Endodermal cell (in vitro differentiated cells): ENCODE data around the gene ADK. TPM values are rescaled to one million over a fixed set of nuclear protein-coding genes. Genes with fewer than 3 reads are reported as not detected.
"Not testable (repeated sequence)": the region's sequence is repeated elsewhere in the genome, so short reads cannot be mapped to it uniquely, and the experiment has no call there.

ENCODE experiments used
- DNase-seq: peaks from one replicate; pipeline ENCODE4 v3.0.0-alpha.2; 2017
- H3K27ac ChIP-seq: 2 replicates; pipeline ENCODE4 v1.5.1; 2013; ENCODE audit warnings: mild to moderate bottlenecking, low read depth, low read length, moderate library complexity
- H3K27me3 ChIP-seq: 2 replicates; pipeline ENCODE4 v1.6.1; 2013; ENCODE audit warnings: mild to moderate bottlenecking, low read length, moderate library complexity; ENCODE audit not compliant: insufficient read depth, control insufficient read depth, poor library complexity, severe bottlenecking
- H3K36me3 ChIP-seq: 2 replicates; pipeline ENCODE4 v1.7.0; 2013; ENCODE audit warnings: mild to moderate bottlenecking, low read length, moderate library complexity; ENCODE audit not compliant: control insufficient read depth, insufficient read depth
- H3K4me1 ChIP-seq: one replicate; pipeline ENCODE4 v1.7.0; 2013; ENCODE audit warnings: low read length; ENCODE audit not compliant: control insufficient read depth, insufficient read depth
- H3K4me3 ChIP-seq: 2 replicates; pipeline ENCODE4 v1.5.1; 2013; ENCODE audit warnings: mild to moderate bottlenecking, low read length, moderate library complexity
- H3K9ac ChIP-seq: 2 replicates; pipeline ENCODE4 v1.6.1; 2013; ENCODE audit warnings: mild to moderate bottlenecking, low read length, moderate library complexity; ENCODE audit not compliant: poor library complexity, severe bottlenecking; ENCODE audit errors: extremely low read depth
- H3K9me3 ChIP-seq: 2 replicates; pipeline ENCODE4 v1.6.1; 2013; ENCODE audit warnings: mild to moderate bottlenecking, low read length, moderate library complexity; ENCODE audit not compliant: control insufficient read depth
- H3K27ac Mint-ChIP-seq: 2 replicates; pipeline ENCODE4 v1.8.0; 2020; ENCODE audit warnings: mixed read lengths
- H3K27me3 Mint-ChIP-seq: 2 replicates; pipeline ENCODE4 v1.8.0; 2021; ENCODE audit warnings: mild to moderate bottlenecking, mixed read lengths; ENCODE audit not compliant: insufficient read depth
- H3K36me3 Mint-ChIP-seq: 2 replicates; pipeline ENCODE4 v1.8.0; 2020; ENCODE audit warnings: low read depth, mixed read lengths
- H3K4me1 Mint-ChIP-seq: 2 replicates; pipeline ENCODE4 v1.8.0; 2020; ENCODE audit warnings: mixed read lengths
- H3K4me3 Mint-ChIP-seq: 2 replicates; pipeline ENCODE4 v1.8.0; 2020; ENCODE audit warnings: mild to moderate bottlenecking, moderate library complexity, mixed read lengths
- H3K9me3 Mint-ChIP-seq: 2 replicates; pipeline ENCODE4 v1.8.0; 2020; ENCODE audit warnings: mild to moderate bottlenecking, mixed read lengths
- CTCF ChIP-seq: fragments of 200-600 bp; sonication (generic); conservative IDR thresholded peaks from 2 replicates; pipeline ENCODE4 v1.5.0; 2021; ENCODE audit warnings: antibody characterized with exemption, mild to moderate bottlenecking
- WGBS, 2 experiments: methylation state at CpG; one replicate each; pipeline versions ENCODE4 v1.1.5 to v1.1.7; 2013; ENCODE audit warnings: missing lambda C conversion rate in 2 of 2, mixed read lengths in 1 of 2; ENCODE audit not compliant: insufficient coverage in 1 of 2, insufficient read length in 1 of 2; 5-methylcytosine and 5-hydroxymethylcytosine counted together
- total RNA-seq, 2 donors: library from RNA; stranded (reverse); fragmentation: NEBNext Ultra II Directional in 1 of 2; extraction: Animal tissue kit (Norgen Biotek cat#: 25700) in 1 of 2; gene quantifications; 2 replicates in 1 of 2; 3 replicates in 1 of 2; pipeline ENCODE4 v1.2.1, GENCODE V29; 2021

Gene ADK
- total RNA-seq, 2 donors from 2014 or later = 23.6 to 36.7 TPM

GRCh38 chr10:74558897-74559296, 407.9 kb downstream of the ADK start:
- Mint-ChIP-seq H3K27ac (no peak overlapping the region), H3K4me1 (peaks cover 6% of the 10 kb centered on the region), H3K4me3 (no peak overlapping the region), H3K36me3 (peaks cover 3% of the 10 kb centered on the region), H3K9me3 (no peaks in the 10 kb centered on the region), H3K27me3 (no peaks in the 10 kb centered on the region)
- Histone ChIP-seq H3K4me1 (no peaks in the 10 kb centered on the region), H3K9ac (no peak overlapping the region), H3K4me3 (no peak overlapping the region), H3K36me3 (no peaks in the 10 kb centered on the region), H3K9me3 (no peaks in the 10 kb centered on the region), H3K27me3 (no peaks in the 10 kb centered on the region), H3K27ac (no peak overlapping the region)
- peak; percentile 49 for DNase-seq
- no peak for TF ChIP-seq CTCF
- 89 to 100% methylated on average over 2 to 3 of the region's 3 CpGs for WGBS, 2 experiments

- 80 to 100% methylated on average over 2 of the region's 4 CpGs for WGBS, 2 experiments
- H3K27ac ChIP-seq = not testable (repeated sequence)
Measured at GRCh38 chr10:74568896-74569295, 417.9 kb downstream of the ADK start.

GRCh38 chr10:74573497-74573896, 422.5 kb downstream of the ADK start:
- not testable (repeated sequence) for H3K36me3 ChIP-seq, DNase-seq, H3K9ac ChIP-seq, H3K27ac ChIP-seq, H3K27me3 Mint-ChIP-seq, H3K4me1 Mint-ChIP-seq, H3K27me3 ChIP-seq, H3K4me3 Mint-ChIP-seq, H3K4me1 ChIP-seq, H3K4me3 ChIP-seq, H3K27ac Mint-ChIP-seq
- H3K36me3 Mint-ChIP-seq = peaks cover 14% of the 10 kb centered on the region
- H3K9me3 ChIP-seq = peaks cover 24% of the 10 kb centered on the region
- H3K9me3 Mint-ChIP-seq = peaks cover 57% of the 10 kb centered on the region
- 91% methylated on average over 12 of the region's 12 CpGs; no CpG with 5 or more reads in 1 of the 2 experiments for WGBS, 2 experiments

More at GRCh38 chr10:74568896-74569295, 417.9 kb downstream of the ADK start:
- not testable (repeated sequence) for H3K4me3 ChIP-seq, H3K36me3 ChIP-seq, H3K27ac Mint-ChIP-seq, H3K9me3 ChIP-seq, H3K4me3 Mint-ChIP-seq, DNase-seq, H3K27me3 ChIP-seq, H3K9ac ChIP-seq, H3K27me3 Mint-ChIP-seq, H3K4me1 Mint-ChIP-seq, H3K4me1 ChIP-seq
- peaks cover 15% of the 10 kb centered on the region for H3K36me3 Mint-ChIP-seq
- peaks cover 39% of the 10 kb centered on the region for H3K9me3 Mint-ChIP-seq

- 81 to 83% methylated on average over 3 of the region's 3 CpGs for WGBS, 2 experiments
- H3K4me1 ChIP-seq = no peaks in the 10 kb centered on the region
- Mint-ChIP-seq H3K4me1 (no peaks in the 10 kb centered on the region), H3K4me3 (no peak overlapping the region), H3K36me3 (peaks cover 14% of the 10 kb centered on the region), H3K27me3 (no peaks in the 10 kb centered on the region), H3K9me3 (peaks cover 45% of the 10 kb centered on the region), H3K27ac (no peak overlapping the region)
- TF ChIP-seq CTCF = no peak
- H3K9me3 ChIP-seq = peaks cover 24% of the 10 kb centered on the region
- no peak overlapping the region for H3K9ac ChIP-seq
- no peak overlapping the region for H3K27ac ChIP-seq
- no peak for DNase-seq
- no peaks in the 10 kb centered on the region for H3K27me3 ChIP-seq
- peaks cover 13% of the 10 kb centered on the region for H3K36me3 ChIP-seq
- peak overlapping the region; percentile 67 for H3K4me3 ChIP-seq
Measured at GRCh38 chr10:74575191-74575720, 424.2 kb downstream of the ADK start.
